HCT116 (cell line): ENCODE measurements around the gene FREM1. TPM values are rescaled to one million over a fixed set of nuclear protein-coding genes. Genes with fewer than 3 reads are reported as not detected.

ENCODE experiments used
- ATAC-seq: fragments of 200-7000 bp; cut with Tn5 transposase; 2 replicates; pipeline ENCODE4 v1.9.1; 2020; ENCODE audit warnings: mild to moderate bottlenecking, moderate library complexity
- BruUV-seq: library from RNA; stranded (reverse); fragments of 400-500 nt; replicated peaks from 2 replicates; lab custom pipeline; 2021; lab: Mats Ljungman, UMichigan
- CTCF ChIA-PET: fragments of 300-600 bp; sonication (Branson Sonifier 250); formaldehyde crosslinking; loops from one replicate; lab custom pipeline; 2021; ENCODE audit warnings: antibody characterized with exemption; lab: Charles Lee
- POLR2A ChIA-PET: fragments of 300-600, 350-600 bp; sonication (Branson Sonifier 250); formaldehyde crosslinking; loops from one replicate; lab custom pipeline; 2021; ENCODE audit warnings: antibody characterized with exemption; lab: Charles Lee
- RAD21 ChIA-PET, 2 experiments: fragments of 300-600 bp; sonication (Branson Sonifier 250); formaldehyde crosslinking; loops; one replicate each; lab custom pipeline; 2023; ENCODE audit warnings: low total read pairs in 2 of 2; ENCODE audit not compliant: uncharacterized antibody in 2 of 2, unreplicated experiment in 2 of 2, low non-redundant PET in 1 of 2; lab: Charles Lee
- DNase-seq: peaks from one replicate; pipeline ENCODE4 v3.0.0-alpha.2; 2010; ENCODE audit warnings: low read depth, low spot score
- H2AFZ ChIP-seq: fragments of 200-600 bp; shearing (Covaris generic), sonication (generic); 2 replicates; pipeline ENCODE4 v1.6.1; 2017; ENCODE audit warnings: low read depth, mixed run types, mixed read lengths, antibody characterized with exemption, low read length; ENCODE audit not compliant: poor library complexity, severe bottlenecking
- H3K27ac ChIP-seq: 2 replicates; pipeline ENCODE4 v1.5.1; 2012; ENCODE audit warnings: low read depth, low read length
- H3K27me3 ChIP-seq: fragments of 200-600 bp; sonication (generic); 2 replicates; pipeline ENCODE4 v1.6.1; 2016; ENCODE audit warnings: mixed run types, low read length, mixed read lengths; ENCODE audit not compliant: insufficient read depth
- H3K36me3 ChIP-seq, 2 experiments: fragments of 200-500 bp in 1 of 2; fragments of 200-600 bp in 1 of 2; sonication (Bioruptor generic) in 1 of 2; sonication (generic) in 1 of 2; 2 replicates each; pipeline versions ENCODE4 v1.5.1 to v1.6.1; 2014 to 2016; ENCODE audit warnings: low read length in 2 of 2, inconsistent platforms in 1 of 2, mixed read lengths in 1 of 2, mixed run types in 1 of 2; ENCODE audit not compliant: insufficient read depth in 2 of 2, control insufficient read depth in 1 of 2
- H3K4me1 ChIP-seq, 2 experiments: fragments of 200-600 bp in 1 of 2; sonication (generic) in 1 of 2; 2 replicates each; pipeline versions ENCODE4 v1.5.1 to v1.6.1; 2012 to 2017; ENCODE audit warnings: low read length in 2 of 2, inconsistent platforms in 1 of 2, mild to moderate bottlenecking in 1 of 2, mixed read lengths in 1 of 2, mixed run types in 1 of 2, moderate library complexity in 1 of 2; ENCODE audit not compliant: insufficient read depth in 2 of 2, control insufficient read depth in 1 of 2
- H3K4me2 ChIP-seq: fragments of 200-600 bp; sonication (generic); 2 replicates; pipeline ENCODE4 v1.6.1; 2017; ENCODE audit warnings: mixed run types, low read length, mixed read lengths
- H3K4me3 ChIP-seq, 2 experiments: fragments of 200-600 bp in 1 of 2; sonication (generic) in 1 of 2; replicated peaks in 1 of 2; 2 replicates each; pipeline ENCODE4 v1.5.1; 2011 to 2016; ENCODE audit warnings: low read length in 2 of 2, control low read depth in 1 of 2, low read depth in 1 of 2, mild to moderate bottlenecking in 1 of 2, mixed read lengths in 1 of 2, mixed run types in 1 of 2
- H3K79me2 ChIP-seq: fragments of 200-600 bp; sonication (generic); 2 replicates; pipeline ENCODE4 v1.6.1; 2017; ENCODE audit warnings: mild to moderate bottlenecking, mixed run types, low read length, moderate library complexity, mixed read lengths; ENCODE audit not compliant: insufficient read depth
- H3K9ac ChIP-seq: fragments of 200-600 bp; sonication (generic); 2 replicates; pipeline ENCODE4 v1.6.1; 2016; ENCODE audit warnings: low read length, mixed read lengths
- H3K9me2 ChIP-seq: fragments of 200-600 bp; sonication (generic), shearing (Covaris generic); 2 replicates; pipeline ENCODE4 v1.6.1; 2017; ENCODE audit warnings: mixed run types, mild to moderate bottlenecking, moderate library complexity; ENCODE audit not compliant: insufficient read depth
- H3K9me3 ChIP-seq, 2 experiments: fragments of 200-500 bp in 1 of 2; fragments of 200-600 bp in 1 of 2; sonication (Bioruptor generic) in 1 of 2; sonication (generic) in 1 of 2; 2 replicates each; pipeline ENCODE4 v1.6.1; 2014 to 2017; ENCODE audit warnings: low read length in 2 of 2, mixed read lengths in 2 of 2, inconsistent platforms in 1 of 2, low read depth in 1 of 2, mild to moderate bottlenecking in 1 of 2, mixed run types in 1 of 2, moderate library complexity in 1 of 2; ENCODE audit not compliant: control insufficient read depth in 1 of 2, insufficient read depth in 1 of 2
- H4K20me1 ChIP-seq: fragments of 200-600 bp; sonication (generic), shearing (Covaris generic); 2 replicates; pipeline ENCODE4 v1.6.1; 2017; ENCODE audit warnings: mixed run types, mild to moderate bottlenecking, moderate library complexity; ENCODE audit not compliant: insufficient read depth
- ATF3 ChIP-seq: IDR thresholded peaks from 2 replicates; pipeline ENCODE4 v1.6.1; 2012
- CBX3 ChIP-seq: IDR thresholded peaks from 2 replicates; pipeline ENCODE4 v1.6.1; 2012; ENCODE audit warnings: low read depth
- CEBPB ChIP-seq: IDR thresholded peaks from 2 replicates; pipeline ENCODE4 v1.6.1; 2012; ENCODE audit warnings: low read depth
- CTCF ChIP-seq, 3 experiments: fragments of 200-600 bp in 1 of 3; sonication (generic) in 1 of 3; IDR thresholded peaks in 2 of 3; conservative IDR thresholded peaks in 1 of 3; 2 replicates each; pipeline ENCODE4 v1.5.1; 2012 to 2017; ENCODE audit warnings: low read depth in 2 of 3, low read length in 2 of 3, antibody characterized with exemption in 1 of 3, borderline replicate concordance in 1 of 3, control low read depth in 1 of 3, mild to moderate bottlenecking in 1 of 3, mixed read lengths in 1 of 3, mixed run types in 1 of 3, moderate library complexity in 1 of 3; ENCODE audit not compliant: insufficient read depth in 1 of 3
- EGR1 ChIP-seq: IDR thresholded peaks from 2 replicates; pipeline ENCODE4 v1.6.1; 2012; ENCODE audit warnings: low read depth
- ELF1 ChIP-seq: IDR thresholded peaks from 2 replicates; pipeline ENCODE4 v1.6.1; 2012; ENCODE audit warnings: low read depth, borderline replicate concordance
- FOSL1 ChIP-seq: IDR thresholded peaks from 2 replicates; pipeline ENCODE4 v1.6.1; 2012; ENCODE audit warnings: low read depth
- JUND ChIP-seq: IDR thresholded peaks from 2 replicates; pipeline ENCODE4 v1.6.1; 2012
- POLR2A ChIP-seq: IDR thresholded peaks from 2 replicates; pipeline ENCODE4 v1.7.0; 2011; ENCODE audit warnings: borderline replicate concordance; ENCODE audit not compliant: insufficient read depth, insufficient read length; ENCODE audit errors: extremely low read depth
- POLR2AphosphoS5 ChIP-seq: IDR thresholded peaks from 2 replicates; pipeline ENCODE4 v1.6.1; 2011; ENCODE audit warnings: mild to moderate bottlenecking, low read depth, low read length, moderate library complexity
- RAD21 ChIP-seq: IDR thresholded peaks from 2 replicates; pipeline ENCODE4 v1.6.1; 2012; ENCODE audit warnings: low read depth, mild to moderate bottlenecking
- SIN3A ChIP-seq: IDR thresholded peaks from 2 replicates; pipeline ENCODE4 v1.6.1; 2012; ENCODE audit warnings: low read depth
- SP1 ChIP-seq: IDR thresholded peaks from 2 replicates; pipeline ENCODE4 v1.6.1; 2012; ENCODE audit warnings: low read depth
- SRF ChIP-seq: IDR thresholded peaks from 2 replicates; pipeline ENCODE4 v1.6.1; 2012; ENCODE audit warnings: low read depth
- TCF7L2 ChIP-seq: IDR thresholded peaks from 2 replicates; pipeline ENCODE4 v1.7.0; 2011; ENCODE audit warnings: borderline replicate concordance, inconsistent platforms; ENCODE audit not compliant: insufficient read depth, insufficient read length; ENCODE audit errors: extremely low read depth
- ZBTB33 ChIP-seq: IDR thresholded peaks from 2 replicates; pipeline ENCODE4 v1.6.1; 2011; ENCODE audit warnings: mild to moderate bottlenecking, low read length, moderate library complexity; ENCODE audit not compliant: insufficient replicate concordance; ENCODE audit errors: extremely low read depth
- intact Hi-C: fragments of 100-400 bp; cut with micrococcal nuclease; formaldehyde crosslinking; loops from 2 replicates; pipeline ENCODE4 v1.10.0; 2022
- total RNA-seq: library from RNA; stranded (reverse); gene quantifications from one replicate; pipeline ENCODE4 v1.2.1, GENCODE V29; 2021; ENCODE audit not compliant: unreplicated experiment

FREM1 gene
- total RNA-seq, 1 experiment from 2014 or later: 0.12 TPM

- H2AFZ ChIP-seq: no peak overlapping the region
- no peak overlapping the region for H3K9ac ChIP-seq
- no peak for DNase-seq
- no peak for TF ChIP-seq JUND
- TF ChIP-seq RAD21: no peak
- no peak for TF ChIP-seq POLR2AphosphoS5
- no peak for TF ChIP-seq ZBTB33
- no peak for TF ChIP-seq SP1
- no peak for TF ChIP-seq SIN3A
- no peak for TF ChIP-seq ATF3
- no peak for TF ChIP-seq EGR1
- TF ChIP-seq TCF7L2: no peak
- no peak for TF ChIP-seq ELF1
- no peak for TF ChIP-seq CTCF (IDR thresholded peaks at IDR 0.05 in 2 of 3, conservative IDR thresholded peaks at IDR 0.05 in 1 of 3; ENCODE audit: borderline replicate concordance in 1 of 3, insufficient read depth in 1 of 3, low read depth in 2 of 3, low read length in 2 of 3)
- TF ChIP-seq SRF: no peak
- no peak for TF ChIP-seq CEBPB
- no peak for TF ChIP-seq CBX3
- no peak for TF ChIP-seq FOSL1
- no peak for TF ChIP-seq POLR2A
- ATAC-seq: no peak
- H4K20me1 ChIP-seq: no peaks in the 10 kb centered on the region
- H3K4me2 ChIP-seq: no peak overlapping the region
- no peaks in the 10 kb centered on the region for H3K4me1 ChIP-seq
- no peak overlapping the region for H3K4me3 ChIP-seq
- POLR2A ChIA-PET: no interaction called here
- no TSS peak for BruUV-seq
- no peak overlapping the region for H3K27ac ChIP-seq
- H3K36me3 ChIP-seq: no peaks in the 10 kb centered on the region
- no peaks in the 10 kb centered on the region for H3K9me2 ChIP-seq
- H3K79me2 ChIP-seq: no peaks in the 10 kb centered on the region
- intact Hi-C loops: no loop called here
- no peaks in the 10 kb centered on the region for H3K9me3 ChIP-seq
- H3K27me3 ChIP-seq: peaks cover 6% of the 10 kb centered on the region; the same call in 1 of the 2 replicates
- RAD21 ChIA-PET: no interaction called here
- CTCF ChIA-PET: interaction anchor here (0.8 kb wide), 1 partner anchor 10 kb away, joined by 3 read pairs; no protein-coding TSS in a partner anchor
These were observed 52.6 kb downstream of the FREM1 start for GRCh38 chr9:14857449-14858305.
